ENCODE data around the gene COL16A1. TPM values are rescaled to one million over a fixed set of nuclear protein-coding genes. Genes with fewer than 3 reads are reported as not detected.

COL16A1 gene
- total RNA-seq, 1 experiment from 2014 or later, result 6.2 TPM

- H2AFZ ChIP-seq (ENCODE audit: low read length), result no peak overlapping the region
- H2BK12ac ChIP-seq (ENCODE audit: insufficient read length, low read depth, low read length), result no peak overlapping the region
- no peak overlapping the region for H3T11ph ChIP-seq (ENCODE audit: low read length)
- no peak overlapping the region for H2AK5ac ChIP-seq (ENCODE audit: insufficient read length, low read length)
- no peaks in the 10 kb centered on the region for H3K9me3 ChIP-seq (ENCODE audit: control insufficient read depth, low read depth, low read length)
- H3K4me2 ChIP-seq (ENCODE audit: insufficient read depth, insufficient read length, low read length), result no peak overlapping the region
- no peak overlapping the region for H4K5ac ChIP-seq (ENCODE audit: insufficient read length, low read depth, low read length)
- H3K79me2 ChIP-seq (ENCODE audit: insufficient read depth, low read length), result no peaks in the 10 kb centered on the region
- H3K18ac ChIP-seq (ENCODE audit: insufficient read length, low read depth, low read length), result no peak overlapping the region
- H3K9me3 Mint-ChIP-seq, result no peaks in the 10 kb centered on the region
- no peak overlapping the region for H3K9ac ChIP-seq (ENCODE audit: extremely low read depth, insufficient read length, low read length)
- peaks cover 5% of the 10 kb centered on the region for H3K23me2 ChIP-seq (ENCODE audit: insufficient read length, low read depth, low read length, poor library complexity, severe bottlenecking)
- no peak overlapping the region for H3K23ac ChIP-seq (ENCODE audit: insufficient read length, low read depth, low read length)
- H4K91ac ChIP-seq (ENCODE audit: insufficient read length, low read depth, low read length), result no peak overlapping the region
- H4K20me1 ChIP-seq (ENCODE audit: control insufficient read depth, insufficient read depth, insufficient read length), result peaks cover 2% of the 10 kb centered on the region
- H2BK20ac ChIP-seq (ENCODE audit: low read depth, low read length, poor library complexity, severe bottlenecking), result no peak overlapping the region
- H2BK15ac ChIP-seq (ENCODE audit: low read depth, low read length), result no peak overlapping the region
- H3K4me3 Mint-ChIP-seq, result peak overlapping the region in 1 of 2 experiments; percentile 76; a peak in 2 of 5 replicates
- no peak overlapping the region for H3K14ac ChIP-seq (ENCODE audit: insufficient read depth, low read length)
- H3K4ac ChIP-seq (ENCODE audit: low read depth, low read length), result no peak overlapping the region
- H3K27ac ChIP-seq (ENCODE audit: insufficient read length, low read depth, low read length), result no peak overlapping the region
- H3K79me1 ChIP-seq (ENCODE audit: insufficient read depth, low read depth, low read length, poor library complexity, severe bottlenecking), result no peaks in the 10 kb centered on the region
- WGBS (ENCODE audit: extremely low coverage, insufficient read length, low lambda C conversion rate), result no CpG with 5 or more reads among the region's 23 CpGs
- H2BK120ac ChIP-seq (ENCODE audit: low read depth, low read length, poor library complexity, severe bottlenecking), result no peak overlapping the region
- no peak overlapping the region for H2BK5ac ChIP-seq (ENCODE audit: insufficient read length, low read length)
- no peak for DNase-seq
- no peak overlapping the region for H3K56ac ChIP-seq (ENCODE audit: insufficient read length, low read depth, low read length)
- H3K4me1 ChIP-seq (ENCODE audit: insufficient read depth, low read length), result no peaks in the 10 kb centered on the region
- peaks cover 46% of the 10 kb centered on the region for H3K27me3 Mint-ChIP-seq (ENCODE audit: low read depth)
- H4K8ac ChIP-seq (replicated peaks; ENCODE audit: insufficient read length, low read depth, low read length), result no peak overlapping the region
- TF ChIP-seq, protein P1, sequence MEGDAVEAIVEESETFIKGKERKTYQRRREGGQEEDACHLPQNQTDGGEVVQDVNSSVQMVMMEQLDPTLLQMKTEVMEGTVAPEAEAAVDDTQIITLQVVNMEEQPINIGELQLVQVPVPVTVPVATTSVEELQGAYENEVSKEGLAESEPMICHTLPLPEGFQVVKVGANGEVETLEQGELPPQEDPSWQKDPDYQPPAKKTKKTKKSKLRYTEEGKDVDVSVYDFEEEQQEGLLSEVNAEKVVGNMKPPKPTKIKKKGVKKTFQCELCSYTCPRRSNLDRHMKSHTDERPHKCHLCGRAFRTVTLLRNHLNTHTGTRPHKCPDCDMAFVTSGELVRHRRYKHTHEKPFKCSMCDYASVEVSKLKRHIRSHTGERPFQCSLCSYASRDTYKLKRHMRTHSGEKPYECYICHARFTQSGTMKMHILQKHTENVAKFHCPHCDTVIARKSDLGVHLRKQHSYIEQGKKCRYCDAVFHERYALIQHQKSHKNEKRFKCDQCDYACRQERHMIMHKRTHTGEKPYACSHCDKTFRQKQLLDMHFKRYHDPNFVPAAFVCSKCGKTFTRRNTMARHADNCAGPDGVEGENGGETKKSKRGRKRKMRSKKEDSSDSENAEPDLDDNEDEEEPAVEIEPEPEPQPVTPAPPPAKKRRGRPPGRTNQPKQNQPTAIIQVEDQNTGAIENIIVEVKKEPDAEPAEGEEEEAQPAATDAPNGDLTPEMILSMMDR (conservative IDR thresholded peaks at IDR 0.05), result no peak
- H3K27ac Mint-ChIP-seq, result peak overlapping the region in 1 of 3 experiments; percentile 1; a peak in 1 of 7 replicates
- H3K36me3 Mint-ChIP-seq (ENCODE audit: insufficient read depth in 1 of 3, low read depth in 3 of 3), result no peaks in the 10 kb centered on the region
- H3K4me1 Mint-ChIP-seq, result peaks cover 14 to 17% of the 10 kb centered on the region in 2 experiments
- H3K27me3 ChIP-seq (ENCODE audit: insufficient read depth, low read length), result peaks cover 11% of the 10 kb centered on the region; the same call in 1 of the 2 replicates
These were observed 84.6 kb downstream of the COL16A1 start for GRCh38 chr1:31618916-31619846.

All from H9 (cell line).